Measurements from ENCODE around the gene PEX3.

Gene PEX3

GRCh38 chr6:143539106-143539505 lies 88.5 kb downstream of the PEX3 start:
- no peak for DNase-seq (ENCODE audit: low read depth)

DNA sequence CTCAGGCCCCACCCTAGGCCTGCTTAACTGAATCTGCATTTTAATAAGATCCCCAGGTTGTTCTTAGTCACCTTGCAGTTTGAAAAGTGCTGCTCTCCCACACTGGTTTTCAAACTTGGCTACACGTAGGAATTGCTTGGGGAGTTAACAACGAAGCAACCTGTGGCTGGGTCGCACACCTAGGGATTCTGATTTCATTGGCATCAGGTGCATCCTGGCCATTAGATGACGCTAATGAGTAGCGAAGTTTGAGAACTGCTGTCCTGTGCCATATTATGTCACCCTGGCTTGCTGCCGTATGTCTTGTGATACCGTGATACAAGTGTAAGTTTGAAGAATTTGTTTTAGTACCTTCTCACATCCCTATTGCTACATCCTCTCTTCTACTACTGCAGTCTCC lies 89.1 kb downstream of the PEX3 start:
- DNase-seq (ENCODE audit: low read depth): peak; percentile 28

GRCh38 chr6:143540192-143540591 lies 89.6 kb downstream of the PEX3 start:
- DNase-seq (ENCODE audit: low read depth): no peak
